Adipose tissue (tissue), 3 donors: ENCODE data around the gene ITGAE. TPM values are rescaled to one million over a fixed set of nuclear protein-coding genes. Genes with fewer than 3 reads are reported as not detected.
"Not testable (repeated sequence)": the region's sequence is repeated elsewhere in the genome, so short reads cannot be mapped to it uniquely, and the experiment has no call there.

Experiments
- H3K27ac ChIP-seq: one replicate; pipeline ENCODE4 v1.5.1; 2013; ENCODE audit warnings: low read depth, low read length
- WGBS, 3 donors: extraction: QIAGEN DNeasy Blood & Tissue Kit; methylation state at CpG; one replicate each; pipeline ENCODE4 v1.1.7; 2013; 5-methylcytosine and 5-hydroxymethylcytosine counted together
- polyA plus RNA-seq, 3 donors: library from polyadenylated mRNA; stranded (reverse); fragments of 200-250 nt; gene quantifications; one replicate each; pipeline ENCODE4 v1.2.3, GENCODE V29; 2013
- donor health status: healthy with polysubstance abuse.
- donor health status: Bipolar disorder and iron deficiency.
- donor health status: healthy.

ITGAE gene
- 10 to 100 TPM; 17.2 to 47.0 (median 41.3) TPM for polyA plus RNA-seq

DNA sequence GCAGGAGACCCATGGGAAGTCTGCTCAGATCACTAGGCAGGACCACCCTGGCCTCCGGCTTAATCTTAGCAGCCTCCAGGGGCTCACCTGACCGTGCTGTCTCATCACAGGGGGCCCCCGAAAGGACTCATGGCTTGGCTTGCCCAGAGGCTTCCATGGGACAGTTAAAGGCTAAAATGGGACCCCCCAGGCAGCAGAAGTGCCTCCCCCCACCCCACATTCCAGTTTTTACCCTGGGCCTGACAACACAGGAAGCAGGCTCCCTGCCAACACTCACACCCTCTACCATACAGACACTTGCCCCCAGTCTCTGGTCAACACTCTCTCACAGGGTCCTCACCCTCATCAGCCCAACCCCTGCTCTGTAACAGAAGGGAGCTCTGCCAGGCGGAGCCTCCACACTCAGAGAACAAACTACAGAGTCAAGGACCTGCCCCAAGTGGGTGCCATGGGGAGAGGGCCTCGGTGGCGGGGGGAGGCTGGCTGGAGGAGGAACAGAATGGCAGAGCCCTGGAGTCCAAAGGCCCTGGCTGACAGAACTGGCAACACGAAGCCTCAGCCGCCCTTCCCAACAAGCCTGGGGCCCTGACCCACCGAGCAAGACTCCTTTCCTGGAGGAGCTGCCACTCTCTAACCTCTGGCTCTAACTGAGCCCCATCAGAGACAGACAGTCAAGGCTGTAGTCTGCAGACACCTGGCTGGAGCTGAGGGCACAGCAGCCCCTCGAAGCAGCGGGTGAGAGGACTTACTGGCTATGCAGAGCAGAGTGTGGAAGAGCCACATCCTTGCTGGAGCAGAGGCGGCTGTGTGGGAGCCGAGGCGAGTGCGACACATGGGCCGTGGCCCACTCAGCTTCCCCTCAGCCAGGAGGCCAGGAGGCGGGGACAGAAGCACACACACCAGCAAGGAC, at the start of gene ITGAE:
TSS of gene ITGAE (minus strand) at position 827 of the 910 bp plus-strand sequence. CDS start at position 783, 44 bp downstream.
- WGBS, 3 donors = 65 to 86% (median 79%) methylated on average over 17 of the region's 17 CpGs
- H3K27ac ChIP-seq = no peak within 1 kb of the TSS

DNA sequence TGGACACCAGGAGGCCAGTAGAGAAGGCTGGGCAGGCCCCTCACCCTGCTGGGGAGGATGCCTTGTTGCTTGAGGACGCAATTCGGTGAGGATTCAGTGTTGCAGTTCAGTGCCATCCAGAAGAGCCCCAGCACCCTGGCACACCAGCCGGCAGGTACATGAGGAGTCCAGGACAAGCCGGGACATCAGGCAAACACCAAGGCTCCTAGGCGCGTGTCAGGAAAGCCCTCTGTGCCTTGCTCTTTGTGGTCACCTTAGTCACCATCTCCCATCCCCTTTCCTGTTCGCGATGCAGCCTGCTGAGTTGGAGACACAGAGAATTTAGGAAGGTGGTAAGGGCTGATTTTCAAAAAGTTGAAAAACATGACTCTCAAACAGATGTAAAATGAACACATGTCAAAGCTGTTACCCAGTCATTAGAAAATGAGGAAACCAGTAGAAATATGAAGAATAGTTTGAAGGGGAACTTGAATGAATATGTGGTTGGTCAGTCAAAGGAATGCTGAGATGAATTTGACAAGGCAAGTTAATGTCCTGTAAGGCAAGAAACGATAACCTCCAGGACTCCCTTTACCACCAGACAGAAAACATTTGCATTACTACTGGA, 47.3 kb upstream of the ITGAE start:
- no peak overlapping the region for H3K27ac ChIP-seq
- 68 to 83% (median 72%) methylated on average over 9 of the region's 9 CpGs for WGBS, 3 donors

DNA sequence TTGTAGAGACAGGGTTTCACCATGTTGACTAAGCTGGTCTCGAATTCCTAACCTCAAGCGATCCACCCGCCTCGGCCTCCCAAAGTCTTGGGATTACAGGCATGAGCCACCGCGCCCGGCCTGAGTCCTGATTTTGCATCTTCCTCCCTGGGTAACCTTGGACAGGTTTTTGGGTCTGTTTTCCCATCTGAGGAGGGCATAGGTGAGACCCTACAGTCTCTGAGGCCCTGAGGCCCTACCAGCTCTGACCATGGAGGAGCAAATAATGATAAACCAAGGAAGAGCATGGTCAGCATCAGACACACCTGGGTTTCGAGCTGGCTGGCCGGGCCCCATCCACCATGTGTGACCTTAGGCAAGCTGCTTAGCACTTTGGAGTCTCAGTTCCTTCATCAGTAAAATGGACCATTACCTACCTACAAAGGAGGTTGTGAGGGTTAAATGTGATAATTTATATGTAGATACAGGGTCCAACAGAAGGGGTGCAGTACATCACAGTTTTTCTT, 46.2 kb upstream of the ITGAE start:
- no peak overlapping the region for H3K27ac ChIP-seq
- 94 to 95% (median 95%) methylated on average over 9 of the region's 9 CpGs for WGBS, 3 donors

- WGBS, 3 donors = 44 to 48% (median 47%) methylated on average over 17 of the region's 17 CpGs
- H3K27ac ChIP-seq = no peak overlapping the region
These were observed 45.6 kb upstream of the ITGAE start for GRCh38 chr17:3846437-3847164.

- 0 to 1% (median 1%) methylated on average over 62 to 76 of the region's 76 CpGs for WGBS, 3 donors
- peak within 1 kb of the TSS; percentile 51 for H3K27ac ChIP-seq
These were observed 44.8 kb upstream of the ITGAE start, which contains the start of gene NCBP3 for GRCh38 chr17:3845621-3846436. Gene NCBP3 (minus strand): TSS chr17:3846246. CDS start chr17:3846223, 23 bp downstream.

- WGBS, 3 donors = 1 to 2% (median 1%) methylated on average over 7 to 8 of the region's 8 CpGs
- H3K27ac ChIP-seq = no peak overlapping the region
These were observed 44.3 kb upstream of the ITGAE start for GRCh38 chr17:3845291-3845620.

DNA sequence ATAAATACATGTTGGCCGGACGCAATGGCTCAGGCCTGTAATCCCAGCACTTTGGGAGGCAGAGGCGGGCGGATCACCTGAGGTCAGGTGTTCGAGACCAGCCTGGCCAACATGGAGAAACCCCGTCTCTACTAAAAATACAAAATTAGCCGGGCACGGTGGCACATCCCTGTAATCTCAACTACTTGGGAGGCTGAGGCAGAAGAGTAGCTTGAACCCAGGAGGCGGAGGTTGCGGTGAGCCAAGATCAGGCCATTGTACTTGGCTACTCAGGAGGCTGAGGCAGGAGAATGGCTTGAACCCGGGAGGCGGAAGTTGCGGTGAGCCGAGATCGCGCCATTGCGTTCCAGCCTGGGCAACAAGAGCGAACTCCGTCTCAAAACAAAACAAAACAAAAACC, 43.6 kb upstream of the ITGAE start:
- 91 to 94% (median 92%) methylated on average over 19 of the region's 19 CpGs for WGBS, 3 donors
- not testable (repeated sequence) for H3K27ac ChIP-seq

DNA sequence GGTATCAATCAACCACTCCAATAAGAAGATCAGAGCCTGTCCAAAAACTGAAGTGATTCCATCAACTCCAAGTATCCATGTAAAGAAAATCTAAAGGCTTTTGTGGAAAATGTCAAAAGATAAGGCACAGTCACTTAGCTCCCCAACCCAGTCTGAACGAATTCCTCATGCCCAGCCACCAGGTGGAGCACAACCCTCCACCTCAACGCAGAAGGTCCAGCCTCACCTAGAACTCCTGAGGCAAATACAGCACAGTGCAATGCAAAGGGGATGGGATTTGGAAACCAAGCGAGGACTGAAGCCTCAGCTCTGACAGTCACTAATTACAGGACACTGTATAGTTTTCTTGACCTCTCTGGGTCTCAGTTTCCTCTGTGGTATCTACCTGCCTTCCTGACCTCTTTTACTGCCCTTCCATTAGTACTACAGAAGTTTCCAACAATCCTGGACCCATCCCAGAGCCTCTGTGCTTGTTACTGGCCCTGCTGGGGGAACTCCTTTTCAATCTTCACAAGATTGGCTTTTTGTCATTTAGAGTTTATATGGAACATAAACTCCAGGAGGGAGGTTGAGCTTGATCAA, 43.0 kb upstream of the ITGAE start:
- 18 to 44% (median 24%) methylated on average over 3 of the region's 3 CpGs for WGBS, 3 donors
- H3K27ac ChIP-seq = no peak overlapping the region

DNA sequence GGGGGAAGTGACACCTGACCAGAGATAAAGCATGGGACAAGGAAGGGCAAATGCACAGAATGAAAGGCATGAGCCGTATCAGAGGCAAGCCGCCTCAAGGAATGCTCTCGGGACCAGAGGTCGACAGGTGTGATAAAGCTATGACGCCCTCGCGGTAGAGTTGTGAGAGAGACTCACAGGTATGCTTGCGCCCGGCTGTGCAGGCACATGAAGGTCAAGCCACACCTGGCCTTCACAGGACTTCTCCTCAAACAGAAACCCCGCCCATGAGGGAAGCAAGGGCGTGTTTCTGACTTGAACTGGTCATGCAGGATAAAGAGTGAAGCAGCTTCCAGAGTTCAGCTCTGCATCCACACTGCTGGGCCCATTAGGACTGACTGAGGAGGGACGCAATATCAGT, 37.2 kb upstream of the ITGAE start:
- 25 to 91% (median 90%) methylated on average over 12 of the region's 12 CpGs for WGBS, 3 donors
- H3K27ac ChIP-seq = no peak overlapping the region

DNA sequence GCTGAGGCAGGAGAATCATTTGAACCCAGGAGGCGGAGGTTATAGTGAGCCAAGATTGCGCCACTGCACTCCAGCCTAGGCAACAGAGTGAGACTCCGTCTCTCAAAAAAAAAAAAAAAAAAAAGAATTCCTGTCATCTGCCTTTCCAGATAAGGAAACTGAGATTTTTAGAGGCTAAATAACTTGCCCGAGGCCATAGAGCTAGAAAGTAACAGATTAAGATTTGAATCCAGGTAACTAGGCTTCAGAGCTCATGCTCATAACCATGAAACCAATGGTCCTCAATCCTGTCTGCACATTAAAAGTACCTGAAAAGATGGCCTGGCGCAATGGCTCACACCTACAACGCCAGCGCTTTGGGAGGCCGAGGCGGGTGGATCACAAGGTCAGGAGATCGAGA, 35.6 kb upstream of the ITGAE start:
- WGBS, 3 donors = 85 to 90% (median 87%) methylated on average over 10 of the region's 10 CpGs
- no peak overlapping the region for H3K27ac ChIP-seq

GRCh38 chr17:3835410-3836229, 34.6 kb upstream of the ITGAE start:
- WGBS, 3 donors = 64 to 82% (median 66%) methylated on average over 14 of the region's 14 CpGs
- H3K27ac ChIP-seq = no peak overlapping the region

- H3K27ac ChIP-seq = no peak overlapping the region
- 54 to 93% (median 57%) methylated on average over 4 of the region's 4 CpGs for WGBS, 3 donors
These were observed 33.8 kb upstream of the ITGAE start for GRCh38 chr17:3834811-3835210.

GRCh38 chr17:3828852-3829232, 27.9 kb upstream of the ITGAE start:
- 87 to 94% (median 91%) methylated on average over 7 of the region's 7 CpGs for WGBS, 3 donors
- H3K27ac ChIP-seq = no peak overlapping the region

- no peak overlapping the region for H3K27ac ChIP-seq
- 63 to 80% (median 64%) methylated on average over 7 of the region's 7 CpGs for WGBS, 3 donors
These were observed 27.3 kb upstream of the ITGAE start for GRCh38 chr17:3828151-3828851.

DNA sequence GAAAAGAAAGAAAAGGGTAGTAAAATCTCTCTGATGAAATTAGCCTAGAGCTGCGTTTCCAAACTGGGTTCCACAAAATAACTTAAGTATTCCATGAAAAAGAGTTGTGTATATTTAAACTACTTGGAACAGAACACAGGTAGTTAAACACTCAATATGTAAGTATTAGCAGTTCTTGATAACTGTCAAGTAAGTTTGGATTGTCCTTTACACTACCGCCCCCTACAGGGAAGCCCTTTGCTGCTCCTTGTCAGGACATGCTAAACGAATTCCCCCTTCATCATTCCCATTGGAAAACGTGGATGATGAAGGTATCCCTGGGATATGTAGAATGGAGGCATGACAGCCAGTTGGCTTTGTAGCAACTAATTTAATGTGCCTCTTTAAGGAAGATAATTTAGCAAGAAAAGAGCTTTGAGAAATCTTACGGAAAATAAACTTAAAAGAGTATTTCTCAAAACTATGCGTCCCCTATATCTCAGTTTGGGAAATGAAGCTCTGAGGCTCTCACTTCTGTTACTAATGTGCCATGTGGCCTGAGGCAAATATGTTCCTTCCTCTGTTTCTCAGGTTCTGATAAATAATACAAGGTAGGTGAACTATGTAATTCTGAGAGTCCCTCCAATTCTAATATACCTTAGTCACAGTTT, 26.3 kb upstream of the ITGAE start:
- 51 to 56% (median 55%) methylated on average over 6 of the region's 6 CpGs for WGBS, 3 donors
- no peak overlapping the region for H3K27ac ChIP-seq

GRCh38 chr17:3826191-3826590, 25.2 kb upstream of the ITGAE start:
- no peak overlapping the region for H3K27ac ChIP-seq
- 86 to 96% (median 89%) methylated on average over 4 of the region's 4 CpGs for WGBS, 3 donors
